Vagina (tissue), 2 donors: ENCODE measurements around the gene EPN2.

Source experiments
- CTCF ChIP-seq, 3 experiments: fragments of 450-650 bp in 2 of 3; fragments of 200-600 bp in 1 of 3; sonication (generic) in 1 of 3; IDR thresholded peaks; one replicate each; pipeline ENCODE4 v1.5.1; 2017 to 2019; ENCODE audit warnings: antibody characterized with exemption in 3 of 3, mild to moderate bottlenecking in 2 of 3, moderate library complexity in 2 of 3
- POLR2A ChIP-seq, 2 donors: fragments of 450-650 bp; IDR thresholded peaks; one replicate each; pipeline ENCODE4 v1.6.1; 2017; ENCODE audit warnings: antibody characterized with exemption in 2 of 2, mild to moderate bottlenecking in 2 of 2, moderate library complexity in 2 of 2
- POLR2AphosphoS5 ChIP-seq, 2 donors: sonication (generic); formaldehyde crosslinking; IDR thresholded peaks; one replicate each; pipeline ENCODE4 v1.9.0; 2017; ENCODE audit warnings: antibody characterized with exemption in 2 of 2, mild to moderate bottlenecking in 2 of 2, low read depth in 1 of 2; ENCODE audit not compliant: insufficient read depth in 1 of 2

- TF ChIP-seq CTCF (IDR thresholded peaks at IDR 0.05) (no peak), POLR2A (IDR thresholded peaks at IDR 0.05) (no peak), POLR2AphosphoS5 (IDR thresholded peaks at IDR 0.05; ENCODE audit: insufficient read depth in 1 of 2, low read depth in 1 of 2) (no peak)
Observed at GRCh38 chr17:19328441-19329061, 91.4 kb downstream of the EPN2 start.
